Activated T-helper 9 cell treated with anti-CD3 and anti-CD28 coated beads, Interleukin-2, amount 50 U/mL, for 16 hours (primary cell): ENCODE measurements around the gene ARHGEF19.
"Not testable (repeated sequence)": the region's sequence is repeated elsewhere in the genome, so short reads cannot be mapped to it uniquely, and the experiment has no call there.

Source experiments
- DNase-seq: peaks from one replicate; pipeline ENCODE4 v3.0.0-alpha.2; 2020; ENCODE audit warnings: low read depth

The ARHGEF19 gene

GRCh38 chr1:16204634-16205333, 7.7 kb downstream of the ARHGEF19 start:
- no peak for DNase-seq

- DNase-seq = no peak
Measured at GRCh38 chr1:16204216-16204615, 8.2 kb downstream of the ARHGEF19 start.

GRCh38 chr1:16203550-16203949, 8.9 kb downstream of the ARHGEF19 start:
- DNase-seq = no peak

GRCh38 chr1:16202281-16203210, 9.9 kb downstream of the ARHGEF19 start:
- DNase-seq = no peak

GRCh38 chr1:16199700-16200099, 12.8 kb downstream of the ARHGEF19 start:
- DNase-seq = no peak

GRCh38 chr1:16199157-16199501, 13.3 kb downstream of the ARHGEF19 start:
- DNase-seq = no peak

- DNase-seq = no peak
Measured at GRCh38 chr1:16198444-16199156, 13.9 kb downstream of the ARHGEF19 start.

- DNase-seq = no peak
Measured at GRCh38 chr1:16196874-16197273, 15.6 kb downstream of the ARHGEF19 start.

- not testable (repeated sequence) for DNase-seq
Measured at GRCh38 chr1:16196139-16196538, 16.3 kb downstream of the ARHGEF19 start.

- DNase-seq = no peak
Measured at GRCh38 chr1:16195518-16195905, 16.9 kb downstream of the ARHGEF19 start.

GRCh38 chr1:16191916-16192546, 20.4 kb downstream of the ARHGEF19 start:
- DNase-seq = no peak

- no peak for DNase-seq
Measured at GRCh38 chr1:16191309-16191708, 21.1 kb downstream of the ARHGEF19 start.

- no peak for DNase-seq
Measured at GRCh38 chr1:16189921-16190621, 22.4 kb downstream of the ARHGEF19 start.

- no peak for DNase-seq
Measured at GRCh38 chr1:16189003-16189402, 23.4 kb downstream of the ARHGEF19 start.

- DNase-seq = peak; percentile 62
Measured at GRCh38 chr1:16187748-16188401, 24.6 kb downstream of the ARHGEF19 start.

- no peak for DNase-seq
Measured at GRCh38 chr1:16186655-16187235, 25.7 kb downstream of the ARHGEF19 start.

- no peak for DNase-seq
Measured at GRCh38 chr1:16184557-16185303, 27.7 kb downstream of the ARHGEF19 start.

- DNase-seq = no peak
Measured at GRCh38 chr1:16183765-16184556, 28.5 kb downstream of the ARHGEF19 start.

- no peak for DNase-seq
Measured at GRCh38 chr1:16183179-16183578, 29.3 kb downstream of the ARHGEF19 start.
